Measurements from ENCODE around the gene CHAT.

The CHAT gene

GRCh38 chr10:49696311-49696710, 82.5 kb downstream of the CHAT start:
- 90% methylated on average over 7 of the region's 7 CpGs for WGBS
- H3K27me3 ChIP-seq (ENCODE audit: insufficient read depth, low read length) = peaks cover 51% of the 10 kb centered on the region
- no peaks in the 10 kb centered on the region for H3K36me3 ChIP-seq (ENCODE audit: insufficient read depth, low read length)
- no peak overlapping the region for H3K27ac ChIP-seq (ENCODE audit: low read depth, low read length)
- H3K9ac ChIP-seq (ENCODE audit: low read depth, low read length) = no peak overlapping the region
- H3K9me3 ChIP-seq (ENCODE audit: insufficient read depth, low read depth, low read length) = 0 out of 2 replicates have a peak, but pooled peaks cover 4% of the 10 kb centered on the region
- peaks cover 6% of the 10 kb centered on the region for H3K4me1 ChIP-seq (ENCODE audit: insufficient read depth, low read length)
- H3K4me3 ChIP-seq (ENCODE audit: low read length) = no peak overlapping the region

- Histone ChIP-seq H3K27ac (ENCODE audit: low read depth, low read length) (no peak overlapping the region), H3K9me3 (ENCODE audit: insufficient read depth, low read depth, low read length) (no peaks in the 10 kb centered on the region), H3K4me1 (ENCODE audit: insufficient read depth, low read length) (peaks cover 5% of the 10 kb centered on the region; the same call in 1 of the 2 replicates), H3K27me3 (ENCODE audit: insufficient read depth, low read length) (peaks cover 27% of the 10 kb centered on the region), H3K36me3 (ENCODE audit: insufficient read depth, low read length) (no peaks in the 10 kb centered on the region), H3K4me3 (ENCODE audit: low read length) (no peak overlapping the region), H3K9ac (ENCODE audit: low read depth, low read length) (no peak overlapping the region)
- WGBS = 88% methylated on average over 9 of the region's 9 CpGs
These were observed 84.8 kb downstream of the CHAT start for GRCh38 chr10:49698679-49699078.

- Histone ChIP-seq H3K9me3 (ENCODE audit: insufficient read depth, low read depth, low read length) (no peaks in the 10 kb centered on the region), H3K27ac (ENCODE audit: low read depth, low read length) (no peak overlapping the region), H3K36me3 (ENCODE audit: insufficient read depth, low read length) (no peaks in the 10 kb centered on the region), H3K4me3 (ENCODE audit: low read length) (no peak overlapping the region), H3K4me1 (ENCODE audit: insufficient read depth, low read length) (peaks cover 5% of the 10 kb centered on the region; the same call in 1 of the 2 replicates), H3K27me3 (ENCODE audit: insufficient read depth, low read length) (peaks cover 12% of the 10 kb centered on the region), H3K9ac (ENCODE audit: low read depth, low read length) (no peak overlapping the region)
- 99% methylated on average over 3 of the region's 3 CpGs for WGBS
These were observed 86.4 kb downstream of the CHAT start for GRCh38 chr10:49700211-49700610.

GRCh38 chr10:49700997-49701396, 87.2 kb downstream of the CHAT start:
- H3K4me3 ChIP-seq (ENCODE audit: low read length) = no peak overlapping the region
- H3K36me3 ChIP-seq (ENCODE audit: insufficient read depth, low read length) = no peaks in the 10 kb centered on the region
- no peak overlapping the region for H3K27ac ChIP-seq (ENCODE audit: low read depth, low read length)
- 5% methylated on average over 3 of the region's 3 CpGs for WGBS
- H3K9me3 ChIP-seq (ENCODE audit: insufficient read depth, low read depth, low read length) = 0 out of 2 replicates have a peak, but pooled peaks cover 2% of the 10 kb centered on the region
- peaks cover 5% of the 10 kb centered on the region; the same call in 1 of the 2 replicates for H3K4me1 ChIP-seq (ENCODE audit: insufficient read depth, low read length)
- no peak overlapping the region for H3K9ac ChIP-seq (ENCODE audit: low read depth, low read length)
- peaks cover 5% of the 10 kb centered on the region for H3K27me3 ChIP-seq (ENCODE audit: insufficient read depth, low read length)

GRCh38 chr10:49707585-49707984, 93.7 kb downstream of the CHAT start:
- WGBS = 92% methylated on average over 3 of the region's 3 CpGs
- Histone ChIP-seq H3K36me3 (ENCODE audit: insufficient read depth, low read length) (no peaks in the 10 kb centered on the region), H3K9ac (ENCODE audit: low read depth, low read length) (no peak overlapping the region), H3K9me3 (ENCODE audit: insufficient read depth, low read depth, low read length) (0 out of 2 replicates have a peak, but pooled peaks cover 2% of the 10 kb centered on the region), H3K27ac (ENCODE audit: low read depth, low read length) (no peak overlapping the region), H3K4me1 (ENCODE audit: insufficient read depth, low read length) (no peaks in the 10 kb centered on the region), H3K4me3 (ENCODE audit: low read length) (no peak overlapping the region), H3K27me3 (ENCODE audit: insufficient read depth, low read length) (no peaks in the 10 kb centered on the region; the same call in 1 of the 2 replicates)

GRCh38 chr10:49709934-49710333, 96.1 kb downstream of the CHAT start:
- Histone ChIP-seq H3K27ac (ENCODE audit: low read depth, low read length) (no peak overlapping the region), H3K36me3 (ENCODE audit: insufficient read depth, low read length) (no peaks in the 10 kb centered on the region), H3K9ac (ENCODE audit: low read depth, low read length) (no peak overlapping the region), H3K9me3 (ENCODE audit: insufficient read depth, low read depth, low read length) (peaks cover 9% of the 10 kb centered on the region), H3K27me3 (ENCODE audit: insufficient read depth, low read length) (no peaks in the 10 kb centered on the region; the same call in 1 of the 2 replicates), H3K4me1 (ENCODE audit: insufficient read depth, low read length) (no peaks in the 10 kb centered on the region), H3K4me3 (ENCODE audit: low read length) (no peak overlapping the region)
- 68% methylated on average over 5 of the region's 5 CpGs for WGBS

GRCh38 chr10:49710966-49711365, 97.1 kb downstream of the CHAT start:
- H3K9ac ChIP-seq (ENCODE audit: low read depth, low read length) = no peak overlapping the region
- H3K27me3 ChIP-seq (ENCODE audit: insufficient read depth, low read length) = no peaks in the 10 kb centered on the region; the same call in 1 of the 2 replicates
- no peak overlapping the region for H3K27ac ChIP-seq (ENCODE audit: low read depth, low read length)
- peaks cover 8% of the 10 kb centered on the region for H3K9me3 ChIP-seq (ENCODE audit: insufficient read depth, low read depth, low read length)
- no peak overlapping the region for H3K4me3 ChIP-seq (ENCODE audit: low read length)
- H3K4me1 ChIP-seq (ENCODE audit: insufficient read depth, low read length) = no peaks in the 10 kb centered on the region
- WGBS = 96% methylated on average over 6 of the region's 6 CpGs
- H3K36me3 ChIP-seq (ENCODE audit: insufficient read depth, low read length) = no peaks in the 10 kb centered on the region

GRCh38 chr10:49711481-49711880, 97.6 kb downstream of the CHAT start:
- no peaks in the 10 kb centered on the region; the same call in 1 of the 2 replicates for H3K27me3 ChIP-seq (ENCODE audit: insufficient read depth, low read length)
- peaks cover 8% of the 10 kb centered on the region for H3K9me3 ChIP-seq (ENCODE audit: insufficient read depth, low read depth, low read length)
- H3K4me3 ChIP-seq (ENCODE audit: low read length) = no peak overlapping the region
- WGBS = 90% methylated on average over 7 of the region's 8 CpGs
- no peak overlapping the region for H3K9ac ChIP-seq (ENCODE audit: low read depth, low read length)
- H3K4me1 ChIP-seq (ENCODE audit: insufficient read depth, low read length) = no peaks in the 10 kb centered on the region
- no peak overlapping the region for H3K27ac ChIP-seq (ENCODE audit: low read depth, low read length)
- no peaks in the 10 kb centered on the region for H3K36me3 ChIP-seq (ENCODE audit: insufficient read depth, low read length)

GRCh38 chr10:49713266-49713665, 99.4 kb downstream of the CHAT start:
- no peak overlapping the region for H3K4me3 ChIP-seq (ENCODE audit: low read length)
- H3K36me3 ChIP-seq (ENCODE audit: insufficient read depth, low read length) = no peaks in the 10 kb centered on the region
- H3K27ac ChIP-seq (ENCODE audit: low read depth, low read length) = no peak overlapping the region
- H3K9ac ChIP-seq (ENCODE audit: low read depth, low read length) = no peak overlapping the region
- 88% methylated on average over 5 of the region's 5 CpGs for WGBS
- no peaks in the 10 kb centered on the region for H3K4me1 ChIP-seq (ENCODE audit: insufficient read depth, low read length)
- no peaks in the 10 kb centered on the region; the same call in 1 of the 2 replicates for H3K27me3 ChIP-seq (ENCODE audit: insufficient read depth, low read length)
- H3K9me3 ChIP-seq (ENCODE audit: insufficient read depth, low read depth, low read length) = peaks cover 8% of the 10 kb centered on the region
